ENCODE measurements around the gene CACNB3. TPM values are rescaled to one million over a fixed set of nuclear protein-coding genes. Genes with fewer than 3 reads are reported as not detected.

Gene CACNB3
- total and polyA plus RNA-seq, 2 donors (not counting 1 experiment from before 2014, with no cell fraction given): 1.6 to 4.0 TPM

- Histone ChIP-seq H4K20me1 (ENCODE audit: control insufficient read depth, insufficient read depth, low read length, poor library complexity, severe bottlenecking) (no peaks in the 10 kb centered on the region), H3K4me3 (ENCODE audit: control extremely low read depth in 1 of 5, extremely low read depth in 1 of 5, insufficient read depth in 1 of 5, low read depth in 2 of 5, low read length in 4 of 5) (no peak overlapping the region), H3K79me2 (ENCODE audit: control insufficient read depth, insufficient read depth, low read length) (no peaks in the 10 kb centered on the region), H3K36me3 (replicated peaks in 1 of 2; ENCODE audit: control extremely low read depth in 1 of 2, control insufficient read depth in 1 of 2, extremely low read depth in 1 of 2, insufficient read depth in 2 of 2, low read length in 1 of 2) (no peaks in the 10 kb centered on the region), H2AFZ (ENCODE audit: insufficient read depth, low read depth, low read length, poor library complexity, severe bottlenecking) (no peak overlapping the region), H3K9me3 (ENCODE audit: control extremely low read depth in 1 of 3, control insufficient read depth in 2 of 3, insufficient read depth in 1 of 3, low read length in 2 of 3) (no peaks in the 10 kb centered on the region), H3K27ac (ENCODE audit: low read length in 2 of 2) (no peak overlapping the region), H3K4me2 (replicated peaks; ENCODE audit: low read depth, low read length, poor library complexity, severe bottlenecking) (no peak overlapping the region), H3K27me3 (replicated peaks in 1 of 4; ENCODE audit: control extremely low read depth in 1 of 4, control insufficient read depth in 3 of 4, insufficient read depth in 4 of 4, low read length in 3 of 4) (peaks cover 0 to 9% (median 0%) of the 10 kb centered on the region in 4 experiments), H3K9ac (ENCODE audit: low read length) (no peak overlapping the region), H3K4me1 (ENCODE audit: control insufficient read depth in 2 of 2, insufficient read depth in 2 of 2, low read length in 2 of 2) (no peaks in the 10 kb centered on the region)
- Mint-ChIP-seq H3K27ac (no peak overlapping the region), H3K9me3 (ENCODE audit: insufficient read depth) (no peaks in the 10 kb centered on the region), H3K4me3 (no peak overlapping the region), H3K4me1 (no peaks in the 10 kb centered on the region), H3K27me3 (peaks cover 37% of the 10 kb centered on the region)
- ATAC-seq (ENCODE audit: low read depth) (no peak), DNase-seq (no peak)
- 96% methylated on average over 57 of the region's 63 CpGs for WGBS (ENCODE audit: insufficient coverage)
- ChIA-PET CTCF (no interaction called here), POLR2A (no interaction called here)
- intact Hi-C loops (cut with micrococcal nuclease): no loop called here
- no peak for TF ChIP-seq CTCF (IDR thresholded peaks at IDR 0.05)
- no peak for TF ChIP-seq EZH2 (IDR thresholded peaks at IDR 0.05; ENCODE audit: borderline replicate concordance, insufficient read depth, low read depth, low read length, poor library complexity, severe bottlenecking)
These were observed 35.6 kb upstream of the CACNB3 start for GRCh38 chr12:48782457-48783395.

GRCh38 chr12:48783432-48783831, 34.9 kb upstream of the CACNB3 start:
- no peak overlapping the region for H3K27ac ChIP-seq (ENCODE audit: low read length in 2 of 2)
- H4K20me1 ChIP-seq (ENCODE audit: control insufficient read depth, insufficient read depth, low read length, poor library complexity, severe bottlenecking): no peaks in the 10 kb centered on the region
- no peak overlapping the region for H3K4me2 ChIP-seq (replicated peaks; ENCODE audit: low read depth, low read length, poor library complexity, severe bottlenecking)
- DNase-seq: no peak
- no peak for TF ChIP-seq CTCF (IDR thresholded peaks at IDR 0.05)
- TF ChIP-seq EZH2 (IDR thresholded peaks at IDR 0.05; ENCODE audit: borderline replicate concordance, insufficient read depth, low read depth, low read length, poor library complexity, severe bottlenecking): no peak
- no peaks in the 10 kb centered on the region for H3K9me3 Mint-ChIP-seq (ENCODE audit: insufficient read depth)
- no peak for ATAC-seq (ENCODE audit: low read depth)
- no peak overlapping the region for H3K9ac ChIP-seq (ENCODE audit: low read length)
- no peaks in the 10 kb centered on the region for H3K79me2 ChIP-seq (ENCODE audit: control insufficient read depth, insufficient read depth, low read length)
- WGBS (ENCODE audit: insufficient coverage): 88% methylated on average over 3 of the region's 4 CpGs
- intact Hi-C loops (cut with micrococcal nuclease): no loop called here
- H3K4me3 Mint-ChIP-seq: no peak overlapping the region
- H3K27me3 ChIP-seq (replicated peaks in 1 of 4; ENCODE audit: control extremely low read depth in 1 of 4, control insufficient read depth in 3 of 4, insufficient read depth in 4 of 4, low read length in 3 of 4): peaks cover 0 to 16% (median 2%) of the 10 kb centered on the region in 4 experiments
- no peak overlapping the region for H3K4me3 ChIP-seq (ENCODE audit: control extremely low read depth in 1 of 5, extremely low read depth in 1 of 5, insufficient read depth in 1 of 5, low read depth in 2 of 5, low read length in 4 of 5)
- peaks cover 0 to 2% (median 0%) of the 10 kb centered on the region in 3 donors for H3K9me3 ChIP-seq (ENCODE audit: control extremely low read depth in 1 of 3, control insufficient read depth in 2 of 3, insufficient read depth in 1 of 3, low read length in 2 of 3)
- CTCF ChIA-PET: interaction anchor here (3.2 kb wide), 1 partner anchor 13 kb away, joined by 29 read pairs; no protein-coding TSS in a partner anchor
- peaks cover 44% of the 10 kb centered on the region for H3K27me3 Mint-ChIP-seq
- H3K4me1 Mint-ChIP-seq: peaks cover 5% of the 10 kb centered on the region
- H3K27ac Mint-ChIP-seq: no peak overlapping the region
- H3K4me1 ChIP-seq (ENCODE audit: control insufficient read depth in 2 of 2, insufficient read depth in 2 of 2, low read length in 2 of 2): peaks cover 2 to 4% of the 10 kb centered on the region in 2 donors
- POLR2A ChIA-PET: no interaction called here
- H3K36me3 ChIP-seq (replicated peaks in 1 of 2; ENCODE audit: control extremely low read depth in 1 of 2, control insufficient read depth in 1 of 2, extremely low read depth in 1 of 2, insufficient read depth in 2 of 2, low read length in 1 of 2): no peaks in the 10 kb centered on the region
- H2AFZ ChIP-seq (ENCODE audit: insufficient read depth, low read depth, low read length, poor library complexity, severe bottlenecking): no peak overlapping the region
